IPS-20b (cell line): ENCODE measurements around the gene ADAP1.
"Not testable (repeated sequence)": the region's sequence is repeated elsewhere in the genome, so short reads cannot be mapped to it uniquely, and the experiment has no call there.

Experiments used
- H3K27ac ChIP-seq: one replicate; pipeline ENCODE4 v1.5.1; 2013; ENCODE audit warnings: low read length
- H3K27me3 ChIP-seq: 2 replicates; pipeline ENCODE4 v1.6.1; 2013; ENCODE audit warnings: mild to moderate bottlenecking, low read length, inconsistent platforms; ENCODE audit not compliant: insufficient read depth
- H3K36me3 ChIP-seq: 2 replicates; pipeline ENCODE4 v1.6.1; 2013; ENCODE audit warnings: low read depth, mild to moderate bottlenecking, inconsistent platforms, low read length, moderate library complexity; ENCODE audit not compliant: insufficient read depth
- H3K4me1 ChIP-seq: 2 replicates; pipeline ENCODE4 v1.6.1; 2013; ENCODE audit warnings: mild to moderate bottlenecking, control low read depth, inconsistent platforms, low read length, moderate library complexity; ENCODE audit not compliant: insufficient read depth
- H3K4me3 ChIP-seq: 2 replicates; pipeline ENCODE4 v1.5.1; 2013; ENCODE audit warnings: mild to moderate bottlenecking, low read length, inconsistent platforms
- H3K9ac ChIP-seq: 2 replicates; pipeline ENCODE4 v1.6.1; 2013; ENCODE audit warnings: low read depth, mild to moderate bottlenecking, inconsistent platforms, low read length, moderate library complexity
- H3K9me3 ChIP-seq: 2 replicates; pipeline ENCODE4 v1.6.1; 2013; ENCODE audit warnings: mild to moderate bottlenecking, low read depth, low read length, inconsistent platforms; ENCODE audit not compliant: insufficient read depth

ADAP1 gene

DNA sequence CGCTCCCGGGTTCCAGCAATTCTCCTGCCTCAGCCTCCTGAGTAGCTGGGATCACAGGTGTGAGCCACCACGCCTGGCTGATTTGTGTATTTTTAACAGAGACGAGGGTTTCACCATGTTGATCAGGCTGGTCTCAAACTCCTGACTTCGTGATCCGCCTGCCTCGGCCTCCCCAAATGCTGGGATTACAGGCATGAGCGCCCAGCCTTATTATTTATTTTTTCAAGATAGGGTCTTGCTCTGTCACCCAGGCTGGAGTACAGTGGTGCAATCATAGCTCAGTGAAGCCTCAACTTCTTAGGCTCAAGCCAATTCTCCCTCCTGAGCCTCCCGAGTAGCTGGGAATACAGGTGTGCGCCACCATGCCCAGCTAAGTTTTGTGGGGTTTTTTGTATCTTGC lies 5.3 kb upstream of the ADAP1 start:
- H3K9ac ChIP-seq, H3K27ac ChIP-seq, H3K4me1 ChIP-seq: not testable (repeated sequence)

DNA sequence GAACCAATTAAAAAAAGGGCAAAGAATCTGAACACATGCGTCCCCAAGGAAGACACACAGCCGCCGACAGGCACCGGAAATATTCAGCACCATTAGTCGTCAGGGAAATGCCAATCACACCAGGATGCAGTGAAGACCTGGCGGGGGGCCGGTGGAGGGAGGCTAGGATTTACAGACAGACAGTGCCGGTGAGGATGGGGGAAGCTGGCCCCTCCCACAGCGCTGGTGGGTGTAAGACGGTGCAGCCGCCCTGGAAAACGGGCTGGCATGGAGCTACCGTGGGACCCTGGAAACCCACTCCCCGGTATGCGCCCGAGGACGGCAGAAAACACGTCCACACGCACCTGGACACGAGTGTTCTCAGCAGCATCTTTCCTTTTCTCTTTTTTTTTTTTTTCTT lies 4.8 kb upstream of the ADAP1 start:
- no peaks in the 10 kb centered on the region; the same call in 1 of the 2 replicates for H3K4me1 ChIP-seq
- H3K9me3 ChIP-seq: no peaks in the 10 kb centered on the region
- H3K27me3 ChIP-seq: peaks cover 16% of the 10 kb centered on the region
- no peaks in the 10 kb centered on the region for H3K36me3 ChIP-seq
- H3K4me3 ChIP-seq: no peak overlapping the region
- H3K27ac ChIP-seq: no peak overlapping the region
- no peak overlapping the region for H3K9ac ChIP-seq

More for the DNA sequence above, 5.3 kb upstream of the ADAP1 start:
- not testable (repeated sequence) for H3K4me3 ChIP-seq, H3K9me3 ChIP-seq, H3K36me3 ChIP-seq
- H3K27me3 ChIP-seq: peaks cover 15% of the 10 kb centered on the region

DNA sequence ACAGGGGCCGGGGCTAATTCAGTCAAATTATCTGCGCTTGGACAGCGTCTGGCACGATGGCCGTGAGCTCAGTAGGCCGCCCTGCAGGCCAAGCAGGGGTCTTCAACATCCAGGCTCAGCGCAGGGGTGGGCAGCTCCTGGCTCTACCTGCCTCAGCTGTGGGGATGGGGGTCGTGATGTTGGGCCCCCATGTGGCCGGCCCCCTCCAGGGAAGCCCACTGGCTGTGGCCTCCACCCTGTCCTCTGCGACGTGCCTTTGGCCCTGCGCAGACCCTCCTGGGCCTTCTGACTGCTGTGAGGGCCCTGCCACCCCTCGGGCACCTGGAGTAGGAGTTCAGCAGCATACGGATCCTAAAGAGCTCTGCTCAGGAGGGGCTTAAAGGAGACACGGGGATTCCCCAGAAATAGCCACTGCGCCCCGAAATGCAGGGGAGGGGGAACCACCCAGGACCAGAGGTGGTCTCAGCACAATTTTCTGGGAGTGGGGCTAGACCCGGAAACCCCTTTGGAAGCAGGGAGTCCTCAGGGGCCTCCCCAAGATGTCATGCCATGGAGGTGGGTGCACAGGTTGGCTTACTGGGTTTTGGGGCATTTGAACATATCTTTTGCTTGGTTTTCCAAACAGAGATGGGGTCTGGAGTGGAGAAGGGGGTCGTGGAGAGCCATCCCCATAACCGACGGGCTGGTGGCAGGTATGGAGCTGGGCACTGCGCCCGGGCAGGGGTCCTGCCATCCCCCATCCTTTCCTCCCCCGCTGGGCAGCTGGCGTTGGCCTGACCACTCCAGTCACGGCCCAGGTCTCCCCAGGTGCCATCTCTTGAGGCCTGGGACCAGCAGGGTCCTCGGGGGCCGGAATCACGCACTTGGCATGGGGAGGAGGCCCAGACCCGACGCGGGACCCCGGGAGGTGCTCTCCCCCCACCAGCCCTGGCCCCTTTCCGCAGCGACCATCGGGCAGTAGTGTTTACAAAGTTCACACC lies 4.0 kb upstream of the ADAP1 start:
- Histone ChIP-seq H3K9ac (no peak overlapping the region), H3K27ac (no peak overlapping the region)

DNA sequence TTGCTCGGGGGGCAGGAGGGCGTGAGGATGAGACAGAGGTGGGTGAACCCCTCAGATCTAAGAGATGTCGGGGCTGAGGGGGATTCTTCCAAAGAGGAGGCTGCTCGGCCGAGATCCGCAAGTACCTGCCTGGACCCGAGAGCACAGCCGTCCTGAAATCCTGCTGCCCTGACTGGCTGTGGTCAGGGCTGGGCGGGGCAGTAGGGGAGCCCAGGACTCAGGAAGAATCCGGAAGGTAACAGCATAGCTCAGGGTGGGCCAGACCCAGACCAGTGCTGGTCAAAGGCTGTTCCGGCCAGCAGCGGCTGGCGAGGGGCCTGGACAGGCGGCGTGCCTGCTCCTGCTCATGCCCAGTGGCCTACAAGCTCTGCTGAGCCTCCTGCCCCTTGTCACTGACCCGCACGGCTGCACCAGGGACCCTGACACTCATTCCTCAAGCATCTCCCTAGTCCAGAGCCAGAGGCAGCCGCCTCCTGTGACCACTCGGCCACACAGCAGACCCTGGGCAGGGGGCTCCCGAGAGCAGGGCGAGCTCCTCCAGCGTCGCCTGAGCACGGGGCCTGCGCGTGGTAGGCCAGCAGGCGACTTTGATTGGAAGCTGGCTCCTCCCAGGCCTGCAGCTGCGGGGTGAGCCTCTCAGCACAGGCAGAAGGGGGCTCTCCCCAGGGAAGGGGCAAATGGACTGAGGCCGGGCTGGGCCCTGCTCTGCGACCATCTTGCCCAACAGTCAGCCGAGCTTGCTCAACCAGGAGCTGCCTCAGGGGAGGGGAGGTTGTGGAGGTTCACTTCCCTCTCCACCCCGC lies 3.1 kb upstream of the ADAP1 start:
- Histone ChIP-seq H3K36me3 (no peaks in the 10 kb centered on the region), H3K27ac (no peak overlapping the region), H3K4me1 (no peaks in the 10 kb centered on the region), H3K9ac (no peak overlapping the region), H3K4me3 (no peak overlapping the region), H3K27me3 (peaks cover 29% of the 10 kb centered on the region), H3K9me3 (no peaks in the 10 kb centered on the region)

More for the DNA sequence above, 4.0 kb upstream of the ADAP1 start:
- Histone ChIP-seq H3K4me1 (no peaks in the 10 kb centered on the region; the same call in 1 of the 2 replicates), H3K4me3 (no peak overlapping the region), H3K36me3 (no peaks in the 10 kb centered on the region), H3K9me3 (no peaks in the 10 kb centered on the region), H3K27me3 (peaks cover 20% of the 10 kb centered on the region)

DNA sequence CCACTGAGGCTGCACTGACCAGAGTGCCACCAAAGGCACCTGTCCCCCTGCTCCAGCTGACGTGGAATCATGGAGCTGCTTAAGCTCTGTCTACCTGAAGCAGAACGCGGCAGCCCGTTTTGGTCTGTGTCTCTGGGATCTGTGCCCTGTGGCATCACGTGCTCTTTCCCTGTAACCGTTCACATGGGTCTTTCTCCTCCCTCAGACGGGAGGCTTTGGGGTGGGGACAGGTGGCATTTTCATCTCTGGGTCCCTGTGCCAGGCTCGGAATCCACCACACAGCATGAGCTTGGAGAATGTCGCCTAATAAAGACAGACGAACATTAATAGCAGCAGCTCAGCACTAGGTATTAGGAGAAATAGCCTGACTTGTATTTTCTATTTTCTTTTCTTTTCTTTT lies 1.6 kb upstream of the ADAP1 start:
- Histone ChIP-seq H3K9me3 (no peaks in the 10 kb centered on the region), H3K4me1 (no peaks in the 10 kb centered on the region), H3K36me3 (no peaks in the 10 kb centered on the region), H3K4me3 (no peak overlapping the region), H3K27me3 (peaks cover 35% of the 10 kb centered on the region), H3K9ac (no peak overlapping the region), H3K27ac (no peak overlapping the region)

DNA sequence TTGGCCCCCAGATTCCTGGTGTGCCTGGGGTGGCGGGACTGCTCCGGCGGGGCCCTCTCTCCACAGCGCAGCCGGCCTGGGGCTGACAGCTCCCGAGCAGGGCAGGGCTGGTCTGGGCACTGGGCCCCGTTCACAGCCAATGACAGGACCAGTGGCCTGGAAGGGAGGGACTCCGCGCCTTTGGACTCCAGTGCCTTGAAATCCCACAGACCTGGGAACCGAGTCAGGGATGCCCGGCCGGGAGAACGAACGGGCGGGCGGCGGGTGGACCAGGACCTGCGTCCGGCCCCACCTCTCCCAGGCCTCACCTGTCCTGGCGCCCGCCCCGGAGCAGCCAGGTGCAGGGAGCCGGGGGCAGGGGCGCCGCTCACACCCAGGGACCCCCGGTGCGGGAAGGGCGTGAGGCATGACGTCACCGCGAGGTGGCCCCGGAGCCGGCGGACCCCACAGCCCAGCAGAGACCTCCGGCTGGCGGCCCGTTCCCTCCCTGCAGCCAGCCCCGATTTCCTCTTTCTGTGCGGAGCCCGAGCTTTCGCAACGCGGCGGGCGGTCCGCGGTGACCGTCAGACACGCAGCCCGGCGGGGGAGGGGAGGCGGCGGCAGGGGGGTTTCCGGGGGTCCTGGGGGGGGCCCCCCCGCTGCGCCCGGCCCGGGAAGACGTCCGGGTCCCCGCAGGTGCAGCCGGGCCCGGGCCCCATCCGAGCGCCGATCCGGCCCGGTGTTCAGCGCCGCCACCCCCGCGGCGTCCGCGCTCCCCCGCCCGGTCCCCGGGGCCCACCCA lies 743 bp downstream of the ADAP1 start:
- H3K4me3 ChIP-seq: peak overlapping the region; percentile 53; the same call in 1 of the 2 replicates
- peaks cover 35% of the 10 kb centered on the region for H3K27me3 ChIP-seq
- H3K27ac ChIP-seq: no peak overlapping the region
- no peaks in the 10 kb centered on the region for H3K36me3 ChIP-seq
- no peaks in the 10 kb centered on the region for H3K9me3 ChIP-seq
- no peaks in the 10 kb centered on the region for H3K4me1 ChIP-seq
- no peak overlapping the region for H3K9ac ChIP-seq

DNA sequence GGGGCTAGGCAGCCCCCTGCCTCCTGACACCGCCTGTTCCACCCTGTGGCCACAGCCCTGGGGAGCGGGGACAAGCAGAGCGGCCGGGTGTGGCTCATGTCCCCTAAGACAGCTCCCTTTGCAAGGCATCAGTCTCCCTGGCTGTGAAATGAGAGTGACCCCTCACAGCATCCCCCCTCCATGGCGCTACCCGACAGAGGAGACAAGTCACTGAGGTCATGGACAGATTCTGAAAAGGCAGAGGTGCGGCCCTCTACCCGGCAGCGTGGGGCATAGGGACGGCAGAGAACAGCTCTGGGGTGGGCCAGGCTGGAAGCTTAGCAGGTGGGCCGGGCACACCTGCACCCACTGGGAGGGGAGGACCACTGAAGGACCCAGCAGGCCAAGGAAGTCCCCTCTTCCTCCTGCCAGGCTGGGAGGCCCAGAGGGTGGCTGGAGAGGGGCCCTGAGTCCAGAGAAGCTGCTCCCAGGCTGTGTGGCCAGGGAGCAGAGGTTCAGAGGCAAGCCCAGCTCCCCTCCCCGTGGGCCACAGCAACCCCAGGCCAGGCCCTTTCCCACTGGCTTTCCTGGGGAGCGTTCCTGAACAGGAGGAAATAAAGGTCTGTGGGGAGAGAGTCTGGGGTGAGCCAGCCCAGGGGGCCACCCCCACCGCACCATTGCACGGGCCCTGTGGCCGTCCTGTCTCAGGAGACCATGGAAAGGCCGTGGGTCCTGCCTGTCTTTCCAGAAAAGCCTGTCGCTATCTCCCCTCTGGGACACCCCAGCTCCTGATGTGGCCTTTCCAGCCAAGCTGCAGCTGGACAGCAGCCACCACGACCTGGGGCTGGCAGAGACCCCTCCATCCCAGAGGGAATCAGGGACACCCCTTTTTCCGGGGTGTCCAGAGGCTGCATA lies 1.7 kb downstream of the ADAP1 start:
- Histone ChIP-seq H3K9me3 (no peaks in the 10 kb centered on the region), H3K9ac (no peak overlapping the region), H3K27me3 (peaks cover 35% of the 10 kb centered on the region), H3K4me3 (no peak overlapping the region), H3K36me3 (no peaks in the 10 kb centered on the region), H3K4me1 (no peaks in the 10 kb centered on the region), H3K27ac (no peak overlapping the region)

DNA sequence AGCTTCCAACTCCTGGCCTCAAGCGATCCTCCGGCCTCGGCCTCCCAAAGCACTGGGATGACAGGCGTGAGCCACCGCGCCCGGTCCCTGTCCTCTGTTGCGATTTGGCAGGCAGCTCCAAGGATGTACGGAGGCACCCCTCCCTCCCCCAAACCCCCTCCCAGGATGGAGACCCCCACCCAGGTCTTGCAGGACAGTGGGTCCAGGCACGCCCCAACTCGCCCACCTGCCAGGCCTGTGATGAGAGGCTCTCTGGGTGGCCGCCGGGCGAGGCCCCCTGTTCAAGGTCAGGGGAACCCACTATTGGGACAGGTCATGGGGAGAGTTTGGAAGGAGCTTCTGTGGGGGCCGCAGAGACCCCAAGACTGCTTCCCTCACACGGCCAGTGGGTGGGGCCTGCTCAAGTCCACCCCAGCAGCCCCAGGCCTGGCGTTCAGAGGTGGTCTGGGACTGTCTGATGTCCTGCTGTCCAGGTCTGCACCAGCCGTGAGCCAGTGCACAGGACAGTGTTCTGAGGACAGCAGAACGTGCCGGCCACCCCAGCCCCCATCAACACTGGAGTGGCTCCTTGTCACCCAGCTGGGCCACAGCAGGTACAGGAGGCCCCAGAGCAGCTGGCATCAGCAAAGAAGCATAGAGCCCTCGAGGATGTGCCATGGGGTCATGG lies 2.5 kb downstream of the ADAP1 start:
- H3K9ac ChIP-seq: no peak overlapping the region
- no peaks in the 10 kb centered on the region for H3K36me3 ChIP-seq
- H3K27ac ChIP-seq: no peak overlapping the region
- no peak overlapping the region for H3K4me3 ChIP-seq
- peaks cover 35% of the 10 kb centered on the region for H3K27me3 ChIP-seq
- H3K9me3 ChIP-seq: no peaks in the 10 kb centered on the region
- H3K4me1 ChIP-seq: no peaks in the 10 kb centered on the region

DNA sequence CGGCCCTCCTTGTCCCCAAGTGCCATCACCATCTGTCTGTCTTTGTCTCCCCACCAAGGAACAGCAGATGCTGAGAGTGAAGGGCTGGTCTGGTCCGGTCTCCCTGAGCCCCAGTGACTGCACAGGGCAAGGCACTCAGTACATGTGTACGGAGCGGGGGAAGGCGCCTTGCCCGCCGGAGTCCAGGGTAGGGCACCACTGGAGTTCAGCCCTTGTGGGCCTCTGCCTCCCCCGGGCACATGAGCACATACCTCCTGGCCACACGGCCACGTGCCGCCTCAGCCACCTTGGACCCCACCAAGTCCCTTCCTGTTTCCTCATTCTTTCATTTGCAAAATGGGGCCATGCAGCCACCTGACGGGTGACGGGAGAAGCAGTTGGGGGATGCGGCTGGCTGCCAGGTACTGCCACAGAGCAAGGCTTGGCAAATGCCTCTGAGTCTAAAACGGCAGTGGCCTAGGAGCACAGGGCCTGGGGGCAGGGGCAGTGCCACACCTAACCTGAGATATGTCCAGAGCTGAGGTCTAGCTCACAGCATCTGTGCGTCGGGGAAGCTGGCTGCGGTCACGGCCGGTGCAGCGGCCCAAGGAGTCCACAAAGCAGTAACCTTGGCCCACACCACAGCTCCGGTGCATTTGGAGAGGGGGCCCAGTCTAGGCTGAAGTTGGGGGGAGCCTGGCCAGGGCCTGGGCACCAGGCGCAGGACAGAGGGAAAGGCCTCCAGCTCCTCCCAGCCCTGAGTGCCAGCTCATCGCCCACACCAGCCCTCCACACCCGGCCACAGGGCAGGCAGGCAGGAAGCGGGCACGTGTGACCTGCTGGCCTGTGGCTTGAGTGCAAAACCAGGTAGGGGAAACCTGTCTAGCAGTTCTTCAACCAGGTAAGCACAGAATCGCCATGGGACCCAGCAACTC lies 5.2 kb downstream of the ADAP1 start:
- H3K4me1 ChIP-seq: peaks cover 3% of the 10 kb centered on the region; the same call in 1 of the 2 replicates
- H3K9ac ChIP-seq: no peak overlapping the region
- H3K9me3 ChIP-seq: no peaks in the 10 kb centered on the region
- no peak overlapping the region for H3K4me3 ChIP-seq
- no peaks in the 10 kb centered on the region for H3K36me3 ChIP-seq
- H3K27me3 ChIP-seq: peaks cover 19% of the 10 kb centered on the region
- H3K27ac ChIP-seq: no peak overlapping the region
